Stimulated activated CD4-positive, alpha-beta T cell treated with anti-CD3 and anti-CD28 coated beads, Interleukin-15, amount 100 ng/mL, for 48 hours (primary cell): ENCODE data around the gene ZNF202.
"Not testable (repeated sequence)": the region's sequence is repeated elsewhere in the genome, so short reads cannot be mapped to it uniquely, and the experiment has no call there.

Source experiments
- DNase-seq, 2 donors: peaks; one replicate each; pipeline ENCODE4 v3.0.0-alpha.2; 2020; ENCODE audit warnings: low read depth in 2 of 2

Gene ZNF202

GRCh38 chr11:123742031-123742723 is 717 bp upstream of the ZNF202 start:
- no peak for DNase-seq

GRCh38 chr11:123740787-123741158 is 687 bp downstream of the ZNF202 start:
- no peak for DNase-seq

- DNase-seq = no peak
These were observed 3.1 kb downstream of the ZNF202 start for GRCh38 chr11:123738374-123738773.

- no peak for DNase-seq
These were observed 4.7 kb downstream of the ZNF202 start for GRCh38 chr11:123736769-123737168.

GRCh38 chr11:123729602-123730001 is 11.9 kb downstream of the ZNF202 start:
- no peak for DNase-seq

- no peak for DNase-seq
These were observed 15.3 kb downstream of the ZNF202 start for GRCh38 chr11:123725995-123726655.

GRCh38 chr11:123719452-123719851 is 22.0 kb downstream of the ZNF202 start:
- no peak for DNase-seq

GRCh38 chr11:123718469-123718868 is 23.0 kb downstream of the ZNF202 start:
- DNase-seq = no peak

GRCh38 chr11:123718063-123718462 is 23.4 kb downstream of the ZNF202 start:
- DNase-seq = no peak

- DNase-seq = not testable (repeated sequence)
These were observed 28.8 kb downstream of the ZNF202 start for GRCh38 chr11:123712627-123713026.

GRCh38 chr11:123707606-123708205 is 33.8 kb downstream of the ZNF202 start:
- peak in 1 of 2 donors; percentile 52 for DNase-seq

GRCh38 chr11:123707206-123707605 is 34.3 kb downstream of the ZNF202 start:
- DNase-seq = no peak

GRCh38 chr11:123704341-123704740 is 37.1 kb downstream of the ZNF202 start:
- no peak for DNase-seq

- no peak for DNase-seq
These were observed 38.8 kb downstream of the ZNF202 start for GRCh38 chr11:123702696-123703095.

GRCh38 chr11:123702139-123702538 is 39.3 kb downstream of the ZNF202 start:
- no peak for DNase-seq

GRCh38 chr11:123700772-123701171 is 40.7 kb downstream of the ZNF202 start:
- no peak for DNase-seq

GRCh38 chr11:123698546-123699127 is 42.8 kb downstream of the ZNF202 start:
- DNase-seq = no peak

GRCh38 chr11:123696183-123696582 is 45.3 kb downstream of the ZNF202 start:
- no peak for DNase-seq

- DNase-seq = no peak
These were observed 46.2 kb downstream of the ZNF202 start for GRCh38 chr11:123695231-123695630.

- DNase-seq = no peak
These were observed 46.9 kb downstream of the ZNF202 start for GRCh38 chr11:123694551-123694950.

GRCh38 chr11:123692961-123693360 is 48.5 kb downstream of the ZNF202 start:
- DNase-seq = no peak

- DNase-seq = peak in 1 of 2 donors; percentile 9
These were observed 51.0 kb downstream of the ZNF202 start for GRCh38 chr11:123690485-123690884.

GRCh38 chr11:123684601-123685000 is 56.9 kb downstream of the ZNF202 start:
- DNase-seq = no peak
